Caco-2 (cell line): Measurements from ENCODE around the gene INPP5D. TPM values are rescaled to one million over a fixed set of nuclear protein-coding genes. Genes with fewer than 3 reads are reported as not detected.

Source experiments
- BruUV-seq: library from RNA; stranded (reverse); fragments of 400-500 nt; replicated peaks from 2 replicates; lab custom pipeline; 2021; lab: Mats Ljungman, UMichigan
- CTCF ChIA-PET: fragments of 300-600 bp; sonication (Branson Sonifier 250); formaldehyde crosslinking; loops from one replicate; lab custom pipeline; 2022; ENCODE audit warnings: antibody characterized with exemption; lab: Charles Lee
- POLR2A ChIA-PET: fragments of 300-600 bp; sonication (Branson Sonifier 250); formaldehyde crosslinking; loops from one replicate; lab custom pipeline; 2022; ENCODE audit warnings: antibody characterized with exemption; lab: Charles Lee
- DNase-seq, 2 experiments: peaks; one replicate each; pipeline versions ENCODE4 v3.0.0 to v3.0.0-alpha.2; 2020 to 2022
- H3K27me3 ChIP-seq: replicated peaks from 2 replicates; pipeline ENCODE4 v1.6.0; 2011; ENCODE audit warnings: low read length; ENCODE audit not compliant: control insufficient read depth, insufficient read depth
- H3K36me3 ChIP-seq: 2 replicates; pipeline ENCODE4 v1.5.1; 2011; ENCODE audit warnings: low read length; ENCODE audit not compliant: control insufficient read depth, insufficient read depth
- H3K4me1 ChIP-seq: fragments of 250-450 bp; sonication (Bioruptor Pico); 2 replicates; pipeline ENCODE4 v1.5.1; 2020; ENCODE audit warnings: mild to moderate bottlenecking
- H3K4me3 ChIP-seq: 2 replicates; pipeline ENCODE4 v1.5.1; 2011; ENCODE audit warnings: low read depth, mild to moderate bottlenecking, control low read depth, low read length
- H3K9me3 ChIP-seq: fragments of 250-450 bp; sonication (Bioruptor Pico); 2 replicates; pipeline ENCODE4 v1.5.1; 2020; ENCODE audit warnings: mild to moderate bottlenecking, moderate library complexity
- H3K27ac Mint-ChIP-seq: one replicate; pipeline ENCODE4 v1.8.0; 2022; ENCODE audit warnings: mixed read lengths; ENCODE audit not compliant: unreplicated experiment
- H3K27me3 Mint-ChIP-seq: one replicate; pipeline ENCODE4 v1.8.0; 2022; ENCODE audit warnings: mixed read lengths; ENCODE audit not compliant: insufficient read depth, unreplicated experiment
- H3K36me3 Mint-ChIP-seq: one replicate; pipeline ENCODE4 v1.8.0; 2022; ENCODE audit warnings: mild to moderate bottlenecking, mixed read lengths; ENCODE audit not compliant: insufficient read depth, unreplicated experiment
- H3K4me1 Mint-ChIP-seq: one replicate; pipeline ENCODE4 v1.8.0; 2022; ENCODE audit warnings: low read depth, mixed read lengths; ENCODE audit not compliant: unreplicated experiment
- H3K4me3 Mint-ChIP-seq: one replicate; pipeline ENCODE4 v1.8.0; 2022; ENCODE audit warnings: mild to moderate bottlenecking, moderate library complexity, mixed read lengths; ENCODE audit not compliant: unreplicated experiment
- H3K9me3 Mint-ChIP-seq: one replicate; pipeline ENCODE4 v1.8.0; 2022; ENCODE audit warnings: mixed read lengths; ENCODE audit not compliant: unreplicated experiment
- intact Hi-C: fragments of 100-400 bp; cut with micrococcal nuclease; formaldehyde crosslinking; loops from one replicate; pipeline ENCODE4 v1.10.0; 2022; ENCODE audit not compliant: unreplicated experiment
- total RNA-seq: library from RNA; stranded (reverse); gene quantifications from 2 replicates; pipeline ENCODE4 v1.2.3, GENCODE V29; 2022
- TF ChIP-seq, protein P1 (sequence below), 2 experiments: fragments of 200-600 bp in 1 of 2; IDR thresholded peaks; 1 replicate in 1 of 2; 2 replicates in 1 of 2; pipeline versions ENCODE4 v1.5.1 to v1.8.0; 2011 to 2022; ENCODE audit warnings: antibody characterized with exemption in 1 of 2, control low read depth in 1 of 2, inconsistent platforms in 1 of 2, low read depth in 1 of 2, low read length in 1 of 2, mild to moderate bottlenecking in 1 of 2, moderate library complexity in 1 of 2; ENCODE audit not compliant: insufficient read depth in 1 of 2, severe bottlenecking in 1 of 2, unreplicated experiment in 1 of 2

INPP5D gene
- total RNA-seq, 1 experiment from 2014 or later, result not detected

DNA sequence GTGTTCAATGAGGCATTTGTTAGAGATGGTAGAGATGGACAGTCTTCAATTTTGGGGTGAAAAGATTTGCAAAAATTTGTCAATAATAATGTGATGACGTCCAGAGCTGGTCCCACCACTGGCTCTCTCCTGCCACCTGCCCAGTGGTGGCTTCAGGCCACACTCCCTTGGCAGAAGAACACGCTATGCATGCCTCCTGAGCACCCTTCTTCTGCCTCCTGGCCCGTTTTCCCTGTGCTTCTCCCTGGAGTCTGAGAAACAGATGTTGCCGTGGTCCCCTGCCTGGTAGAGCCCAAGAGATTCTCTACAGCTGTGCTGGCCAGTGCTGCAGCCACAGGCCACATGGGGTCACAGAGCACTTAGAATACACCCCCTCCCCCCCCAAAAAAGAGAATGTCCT lies 33.6 kb downstream of the INPP5D start:
- Mint-ChIP-seq H3K9me3 (no peaks in the 10 kb centered on the region), H3K27ac (no peak overlapping the region), H3K36me3 (no peaks in the 10 kb centered on the region), H3K4me3 (no peak overlapping the region), H3K27me3 (no peaks in the 10 kb centered on the region), H3K4me1 (no peaks in the 10 kb centered on the region)
- POLR2A ChIA-PET, result no interaction called here
- Histone ChIP-seq H3K4me1 (no peaks in the 10 kb centered on the region), H3K4me3 (no peak overlapping the region), H3K9me3 (no peaks in the 10 kb centered on the region), H3K27me3 (no peaks in the 10 kb centered on the region), H3K36me3 (no peaks in the 10 kb centered on the region)
- intact Hi-C loops, result no loop called here
- no peak for DNase-seq
- CTCF ChIA-PET, result no interaction called here
- TF ChIP-seq, protein P1, sequence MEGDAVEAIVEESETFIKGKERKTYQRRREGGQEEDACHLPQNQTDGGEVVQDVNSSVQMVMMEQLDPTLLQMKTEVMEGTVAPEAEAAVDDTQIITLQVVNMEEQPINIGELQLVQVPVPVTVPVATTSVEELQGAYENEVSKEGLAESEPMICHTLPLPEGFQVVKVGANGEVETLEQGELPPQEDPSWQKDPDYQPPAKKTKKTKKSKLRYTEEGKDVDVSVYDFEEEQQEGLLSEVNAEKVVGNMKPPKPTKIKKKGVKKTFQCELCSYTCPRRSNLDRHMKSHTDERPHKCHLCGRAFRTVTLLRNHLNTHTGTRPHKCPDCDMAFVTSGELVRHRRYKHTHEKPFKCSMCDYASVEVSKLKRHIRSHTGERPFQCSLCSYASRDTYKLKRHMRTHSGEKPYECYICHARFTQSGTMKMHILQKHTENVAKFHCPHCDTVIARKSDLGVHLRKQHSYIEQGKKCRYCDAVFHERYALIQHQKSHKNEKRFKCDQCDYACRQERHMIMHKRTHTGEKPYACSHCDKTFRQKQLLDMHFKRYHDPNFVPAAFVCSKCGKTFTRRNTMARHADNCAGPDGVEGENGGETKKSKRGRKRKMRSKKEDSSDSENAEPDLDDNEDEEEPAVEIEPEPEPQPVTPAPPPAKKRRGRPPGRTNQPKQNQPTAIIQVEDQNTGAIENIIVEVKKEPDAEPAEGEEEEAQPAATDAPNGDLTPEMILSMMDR (IDR thresholded peaks at IDR 0.05; ENCODE audit: insufficient read depth in 1 of 2, low read depth in 1 of 2, low read length in 1 of 2, severe bottlenecking in 1 of 2, unreplicated experiment in 1 of 2), result no peak
- no TSS peak for BruUV-seq

DNA sequence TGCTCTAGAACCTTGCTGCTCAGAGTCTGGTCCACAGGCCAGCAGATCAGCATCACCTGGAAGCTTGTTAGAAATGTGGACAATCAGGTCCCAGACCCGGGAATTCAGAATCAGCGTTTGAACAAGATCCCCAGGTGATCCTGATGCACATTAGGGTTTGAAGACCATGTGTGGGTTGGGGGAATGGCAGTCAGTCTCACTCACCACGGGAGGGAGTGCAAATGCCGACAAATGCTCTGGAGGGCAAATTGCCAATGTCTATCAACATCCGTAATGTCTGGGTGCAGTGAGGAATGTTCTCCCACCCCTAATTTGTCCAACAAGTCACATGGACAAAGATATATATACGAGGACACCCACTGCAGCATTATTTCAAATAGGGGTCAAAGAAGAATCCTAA lies 34.5 kb downstream of the INPP5D start:
- Histone ChIP-seq H3K27me3 (no peaks in the 10 kb centered on the region), H3K4me1 (no peaks in the 10 kb centered on the region), H3K36me3 (no peaks in the 10 kb centered on the region), H3K4me3 (no peak overlapping the region), H3K9me3 (no peaks in the 10 kb centered on the region)
- TF ChIP-seq, protein P1 (IDR thresholded peaks at IDR 0.05; ENCODE audit: insufficient read depth in 1 of 2, low read depth in 1 of 2, low read length in 1 of 2, severe bottlenecking in 1 of 2, unreplicated experiment in 1 of 2), result no peak
- no peak for DNase-seq
- H3K9me3 Mint-ChIP-seq, result no peaks in the 10 kb centered on the region
- intact Hi-C loops, result no loop called here
- H3K4me1 Mint-ChIP-seq, result no peaks in the 10 kb centered on the region
- ChIA-PET POLR2A (no interaction called here), CTCF (no interaction called here)
- no TSS peak for BruUV-seq
- H3K27me3 Mint-ChIP-seq, result no peaks in the 10 kb centered on the region
- no peak overlapping the region for H3K4me3 Mint-ChIP-seq
- H3K36me3 Mint-ChIP-seq, result no peaks in the 10 kb centered on the region
- no peak overlapping the region for H3K27ac Mint-ChIP-seq

DNA sequence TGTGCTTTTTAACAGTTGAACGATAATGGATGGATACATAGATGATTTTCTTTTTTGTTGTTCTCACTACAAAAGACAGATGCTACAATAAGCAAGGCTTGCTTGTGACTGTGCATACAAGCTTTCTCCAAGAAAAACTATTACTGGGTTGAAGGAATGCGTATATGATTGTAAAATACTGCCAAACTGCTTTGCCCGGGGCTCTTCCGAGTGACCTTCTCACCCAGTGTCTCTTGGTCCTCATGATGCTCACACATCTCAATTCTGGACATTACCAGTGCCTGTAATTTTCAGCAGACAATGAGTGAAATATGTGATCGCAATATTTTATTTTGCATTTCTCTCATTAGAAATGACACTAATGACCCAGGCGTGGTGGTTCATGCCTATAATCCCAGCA lies 35.9 kb downstream of the INPP5D start:
- intact Hi-C loops, result no loop called here
- no peak overlapping the region for H3K27ac Mint-ChIP-seq

More for the DNA sequence above, 35.9 kb downstream of the INPP5D start:
- Histone ChIP-seq H3K36me3 (no peaks in the 10 kb centered on the region), H3K4me3 (no peak overlapping the region), H3K4me1 (no peaks in the 10 kb centered on the region), H3K27me3 (no peaks in the 10 kb centered on the region), H3K9me3 (no peaks in the 10 kb centered on the region)
- Mint-ChIP-seq H3K4me1 (no peaks in the 10 kb centered on the region), H3K36me3 (no peaks in the 10 kb centered on the region), H3K4me3 (no peak overlapping the region), H3K9me3 (no peaks in the 10 kb centered on the region), H3K27me3 (no peaks in the 10 kb centered on the region)
- DNase-seq, result no peak
- TF ChIP-seq, protein P1 (IDR thresholded peaks at IDR 0.05; ENCODE audit: insufficient read depth in 1 of 2, low read depth in 1 of 2, low read length in 1 of 2, severe bottlenecking in 1 of 2, unreplicated experiment in 1 of 2), result no peak
- ChIA-PET POLR2A (no interaction called here), CTCF (no interaction called here)
- no TSS peak for BruUV-seq
